BE2C (cell line): ENCODE data around the gene LAD1.

Experiments used
- DNase-seq: peaks from one replicate; pipeline ENCODE4 v3.0.0-alpha.2; 2020
- H3K27me3 ChIP-seq: fragments of 250-450 bp; sonication (Bioruptor Pico); 2 replicates; pipeline ENCODE4 v1.5.1; 2020; ENCODE audit warnings: mild to moderate bottlenecking
- H3K36me3 ChIP-seq: fragments of 250-450 bp; sonication (Bioruptor Pico); 2 replicates; pipeline ENCODE4 v1.5.1; 2020; ENCODE audit warnings: mild to moderate bottlenecking
- H3K4me1 ChIP-seq: fragments of 250-450 bp; sonication (Bioruptor Pico); 2 replicates; pipeline ENCODE4 v1.5.1; 2020
- H3K4me3 ChIP-seq: 2 replicates; pipeline ENCODE4 v1.5.1; 2011; ENCODE audit warnings: low read depth, low read length
- H3K9me3 ChIP-seq: fragments of 250-450 bp; sonication (Bioruptor Pico); 2 replicates; pipeline ENCODE4 v1.5.1; 2020
- CTCF ChIP-seq: IDR thresholded peaks from 2 replicates; pipeline ENCODE4 v1.5.1; 2012; ENCODE audit warnings: mild to moderate bottlenecking, low read depth, low read length

LAD1 gene

GRCh38 chr1:201362906-201363305 lies 36.2 kb downstream of the LAD1 start:
- H3K27me3 ChIP-seq = no peaks in the 10 kb centered on the region
- DNase-seq = no peak
- no peaks in the 10 kb centered on the region for H3K9me3 ChIP-seq
- H3K4me3 ChIP-seq = no peak overlapping the region
- no peak for TF ChIP-seq CTCF
- no peaks in the 10 kb centered on the region; the same call in 1 of the 2 replicates for H3K4me1 ChIP-seq
- no peaks in the 10 kb centered on the region for H3K36me3 ChIP-seq

DNA sequence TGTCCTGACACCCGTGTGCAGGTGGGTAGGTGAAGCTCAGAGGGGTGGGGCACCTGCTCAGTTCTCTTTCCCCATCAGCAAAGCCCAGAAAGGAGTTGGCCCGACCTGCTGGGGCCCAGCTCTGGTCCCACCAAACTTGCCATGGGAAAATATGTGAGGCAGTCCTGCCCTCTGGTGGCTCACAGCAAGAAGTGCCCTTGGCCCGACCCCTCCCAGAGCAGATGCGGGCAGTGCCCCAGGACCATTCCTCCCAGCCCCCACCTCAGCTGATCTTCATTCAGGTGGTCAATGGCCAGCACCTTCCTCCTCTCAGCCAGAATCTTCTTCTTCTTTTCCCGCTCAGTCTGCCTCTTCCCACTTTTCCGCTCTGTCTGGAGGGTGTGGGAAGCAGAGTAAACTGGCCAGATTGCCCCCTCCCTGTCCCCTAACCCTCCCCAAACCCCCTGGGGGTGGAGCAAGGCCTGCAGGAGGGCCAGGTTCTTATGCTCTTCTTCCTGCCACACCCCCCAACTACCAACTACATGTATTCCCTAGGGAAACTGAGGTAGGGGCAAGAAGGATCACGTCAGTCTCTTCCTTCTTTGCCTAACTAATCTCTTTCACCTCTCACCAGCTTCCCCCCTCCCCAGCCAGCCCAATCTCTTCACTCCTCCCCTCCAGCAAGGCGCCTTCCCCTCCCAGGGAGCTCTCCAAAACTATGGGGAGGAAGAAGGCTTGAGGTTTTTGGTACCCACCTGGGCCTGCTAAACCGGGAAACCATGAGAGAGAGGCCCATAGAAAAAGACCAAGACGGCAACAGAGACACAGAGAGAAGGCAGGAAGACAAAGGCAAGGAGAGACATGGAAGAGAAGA lies 37.2 kb downstream of the LAD1 start:
- Histone ChIP-seq H3K4me1 (no peaks in the 10 kb centered on the region; the same call in 1 of the 2 replicates), H3K9me3 (no peaks in the 10 kb centered on the region), H3K27me3 (no peaks in the 10 kb centered on the region), H3K36me3 (no peaks in the 10 kb centered on the region), H3K4me3 (no peak overlapping the region)
- DNase-seq = peak; percentile 72
- peak; percentile 89 for TF ChIP-seq CTCF

DNA sequence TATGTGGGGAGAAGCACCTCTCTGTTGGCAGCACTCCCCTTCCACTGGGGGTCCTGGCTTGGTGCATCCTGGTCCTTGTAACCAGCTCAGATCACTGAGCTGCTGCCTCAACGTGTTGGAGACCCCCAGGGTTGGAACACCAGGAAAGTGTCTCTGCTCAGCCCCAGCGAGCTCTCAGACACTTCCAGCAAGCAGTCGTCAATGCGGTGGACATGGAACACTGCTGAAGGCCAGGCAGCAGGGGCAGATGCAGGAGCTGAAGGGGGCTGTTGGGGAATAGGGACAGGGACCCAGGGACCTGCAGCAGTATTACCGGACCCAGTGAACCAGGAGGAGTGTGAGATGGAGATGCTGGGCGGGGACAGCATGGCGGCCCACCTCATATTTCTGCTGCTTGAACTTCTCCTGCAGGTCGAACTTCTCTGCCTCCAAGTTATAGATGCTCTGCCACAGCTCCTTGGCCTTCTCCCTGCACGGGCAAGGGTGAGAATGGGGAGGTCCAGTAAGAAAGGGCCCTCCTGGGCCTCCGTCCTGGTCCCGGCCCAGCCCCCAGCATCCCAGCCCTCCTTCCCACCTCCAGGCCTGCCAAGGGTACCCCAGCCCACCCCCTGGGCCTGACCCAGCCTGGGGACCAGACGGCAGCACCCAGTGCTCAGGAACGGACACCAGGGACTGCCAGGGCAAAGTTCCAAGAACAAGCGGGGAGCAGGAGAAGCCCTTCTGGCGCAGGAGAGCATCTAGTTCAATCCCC lies 38.0 kb downstream of the LAD1 start:
- H3K27me3 ChIP-seq = no peaks in the 10 kb centered on the region
- DNase-seq = no peak
- H3K36me3 ChIP-seq = no peaks in the 10 kb centered on the region
- H3K4me1 ChIP-seq = no peaks in the 10 kb centered on the region; the same call in 1 of the 2 replicates
- H3K4me3 ChIP-seq = no peak overlapping the region
- TF ChIP-seq CTCF = no peak
- H3K9me3 ChIP-seq = no peaks in the 10 kb centered on the region

GRCh38 chr1:201360486-201360885 lies 38.6 kb downstream of the LAD1 start:
- Histone ChIP-seq H3K9me3 (no peaks in the 10 kb centered on the region), H3K4me1 (no peaks in the 10 kb centered on the region; the same call in 1 of the 2 replicates), H3K27me3 (no peaks in the 10 kb centered on the region), H3K4me3 (no peak overlapping the region), H3K36me3 (no peaks in the 10 kb centered on the region)
- DNase-seq = no peak
- no peak for TF ChIP-seq CTCF

GRCh38 chr1:201359873-201360210 lies 39.3 kb downstream of the LAD1 start:
- H3K4me3 ChIP-seq = no peak overlapping the region
- no peaks in the 10 kb centered on the region for H3K27me3 ChIP-seq
- H3K36me3 ChIP-seq = no peaks in the 10 kb centered on the region
- H3K4me1 ChIP-seq = no peaks in the 10 kb centered on the region
- TF ChIP-seq CTCF = no peak
- no peaks in the 10 kb centered on the region for H3K9me3 ChIP-seq
- DNase-seq = no peak
